Eye (tissue), 1 donor: ENCODE measurements around the gene HLF.

Experiments
- DNase-seq: peaks from one replicate; pipeline ENCODE4 v3.0.0-alpha.2; 2015

HLF gene

DNA sequence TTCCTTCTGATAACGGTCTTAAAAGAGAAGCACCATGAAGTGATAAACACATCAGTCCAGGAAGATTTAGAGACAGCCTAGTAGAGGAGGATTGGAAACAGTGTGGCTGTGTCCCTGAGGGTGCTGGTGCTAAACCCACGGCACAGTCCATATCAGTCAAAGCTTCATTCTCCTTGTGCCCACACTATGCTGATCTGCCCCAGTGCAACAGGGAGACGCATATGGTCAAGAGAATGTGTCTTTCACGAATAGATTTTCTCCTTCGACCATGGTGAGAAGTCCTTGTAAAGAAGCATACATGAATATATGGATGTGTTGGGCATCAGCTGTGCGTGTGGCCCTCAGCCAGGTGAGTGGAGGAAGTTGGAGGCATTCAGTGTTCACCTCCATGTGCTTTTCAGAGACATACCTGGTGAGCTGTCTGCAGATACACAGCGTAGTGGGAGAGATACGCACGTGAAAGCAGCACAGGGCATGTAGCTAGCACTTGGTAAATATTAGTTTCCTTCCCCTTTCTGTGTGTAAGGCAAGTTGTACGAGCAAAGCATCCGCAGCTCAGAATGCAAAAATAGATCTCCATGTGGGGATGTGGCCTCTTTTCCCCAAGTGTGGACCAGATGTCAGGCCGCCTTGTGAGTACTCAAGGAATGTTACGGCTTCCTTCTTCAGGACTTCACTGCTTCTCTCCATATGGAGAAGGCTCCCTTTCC lies 29.4 kb downstream of the HLF start:
- peak; percentile 30 for DNase-seq

DNA sequence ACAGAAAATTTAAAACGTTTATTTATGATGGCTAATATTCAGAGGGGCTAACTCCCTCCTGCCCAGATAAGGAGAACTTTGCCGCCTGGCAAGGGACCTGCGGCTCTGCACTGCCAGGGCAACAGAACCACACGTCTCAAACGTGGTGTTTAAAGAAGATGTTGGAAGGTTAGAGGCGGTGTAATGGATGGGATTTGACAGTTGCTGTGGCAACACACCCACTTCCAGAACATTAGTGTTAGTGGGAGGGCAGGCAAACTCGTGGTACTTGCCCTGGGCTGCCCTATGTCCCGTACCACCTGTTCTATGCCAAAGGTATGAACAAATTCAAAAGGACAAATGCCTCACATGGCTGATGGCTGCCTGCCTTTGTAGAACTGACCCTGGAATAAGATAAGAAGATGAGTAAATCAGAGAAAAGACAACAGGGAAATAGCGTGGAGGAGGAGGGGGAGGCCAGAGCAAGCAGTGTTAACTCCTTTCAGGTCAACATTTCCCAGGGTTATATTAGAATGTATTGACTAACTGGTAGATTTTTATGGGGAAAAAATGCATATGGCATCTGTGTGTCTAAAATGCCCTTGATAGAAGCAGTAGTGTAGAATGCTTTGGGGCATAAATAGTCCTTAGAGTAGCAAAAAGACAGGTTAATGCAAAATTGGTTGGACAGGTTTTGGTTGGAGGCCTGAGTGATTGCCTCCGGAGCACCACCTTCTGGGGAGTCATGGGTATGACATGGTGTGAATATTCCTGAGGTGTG lies 30.8 kb downstream of the HLF start:
- DNase-seq = peak; percentile 87

DNA sequence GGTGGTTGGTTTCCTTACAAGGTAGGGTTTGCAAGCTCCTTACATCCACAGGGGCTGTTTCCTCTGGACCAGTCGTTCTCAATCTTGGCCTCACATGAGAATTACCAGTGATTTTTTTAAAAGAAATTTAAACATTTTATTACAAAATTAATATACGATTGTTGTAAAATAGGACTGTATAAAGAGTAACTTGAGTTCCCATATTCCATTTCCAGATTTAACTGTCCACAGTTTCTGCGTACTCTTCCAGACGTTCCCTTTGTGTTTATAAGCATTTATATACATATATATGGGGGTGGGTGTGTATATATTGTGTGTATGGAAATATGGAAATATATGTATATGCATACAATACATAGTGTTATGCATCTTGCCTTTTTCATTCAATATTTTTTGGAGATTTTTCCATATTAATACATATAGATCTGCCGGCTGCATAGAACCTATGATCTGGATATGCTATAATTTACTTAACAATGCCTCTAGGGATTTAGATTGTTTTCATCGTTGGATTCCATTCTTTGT lies 31.5 kb downstream of the HLF start:
- DNase-seq = no peak

DNA sequence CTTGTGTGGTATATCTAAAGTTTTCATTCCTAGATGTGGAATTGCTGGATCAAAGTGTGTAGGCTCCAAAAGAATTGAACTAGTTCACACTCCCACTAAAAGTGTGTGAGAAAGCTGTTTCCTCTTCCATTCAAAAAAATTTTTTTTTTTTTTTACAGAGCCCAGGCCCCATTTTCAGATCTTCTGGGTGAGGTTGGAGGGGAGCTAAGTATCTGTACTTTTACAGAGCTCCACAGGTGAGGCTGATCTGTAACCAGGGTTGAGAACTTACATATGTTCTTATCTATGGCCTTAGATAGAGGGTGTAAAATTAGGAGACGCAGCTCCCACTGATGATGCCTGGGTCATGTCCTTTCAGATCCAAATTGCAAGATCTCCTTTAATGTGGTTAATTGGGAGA lies 31.9 kb downstream of the HLF start:
- DNase-seq = no peak

DNA sequence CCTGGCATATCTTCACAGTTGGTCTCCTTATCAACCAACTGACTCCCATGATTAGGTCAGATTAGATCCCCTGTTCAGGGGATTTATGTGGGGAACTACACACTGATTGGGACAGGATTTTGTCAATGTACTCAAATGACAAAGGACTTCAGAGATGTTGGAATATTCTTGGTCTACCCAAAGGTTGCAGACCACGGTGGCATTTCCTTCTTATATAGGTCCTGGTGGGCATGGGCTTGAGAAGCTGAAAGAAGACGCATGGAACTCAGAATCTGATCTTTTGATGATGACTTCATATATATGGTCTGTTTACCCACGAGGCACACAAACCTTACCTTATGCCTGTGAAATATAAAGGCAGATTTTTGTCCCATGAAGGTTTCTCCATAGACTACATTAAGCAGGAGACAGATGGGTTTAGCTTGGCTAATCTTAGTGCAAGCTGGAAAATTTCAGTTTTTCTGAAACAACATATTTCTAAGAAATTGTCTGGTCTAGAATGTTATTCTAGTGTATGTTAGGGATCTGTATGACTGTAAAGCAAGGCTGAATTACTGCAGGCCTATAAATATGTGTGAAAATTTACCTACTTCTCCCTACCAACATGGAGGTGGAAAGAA lies 33.5 kb downstream of the HLF start:
- DNase-seq = no peak

DNA sequence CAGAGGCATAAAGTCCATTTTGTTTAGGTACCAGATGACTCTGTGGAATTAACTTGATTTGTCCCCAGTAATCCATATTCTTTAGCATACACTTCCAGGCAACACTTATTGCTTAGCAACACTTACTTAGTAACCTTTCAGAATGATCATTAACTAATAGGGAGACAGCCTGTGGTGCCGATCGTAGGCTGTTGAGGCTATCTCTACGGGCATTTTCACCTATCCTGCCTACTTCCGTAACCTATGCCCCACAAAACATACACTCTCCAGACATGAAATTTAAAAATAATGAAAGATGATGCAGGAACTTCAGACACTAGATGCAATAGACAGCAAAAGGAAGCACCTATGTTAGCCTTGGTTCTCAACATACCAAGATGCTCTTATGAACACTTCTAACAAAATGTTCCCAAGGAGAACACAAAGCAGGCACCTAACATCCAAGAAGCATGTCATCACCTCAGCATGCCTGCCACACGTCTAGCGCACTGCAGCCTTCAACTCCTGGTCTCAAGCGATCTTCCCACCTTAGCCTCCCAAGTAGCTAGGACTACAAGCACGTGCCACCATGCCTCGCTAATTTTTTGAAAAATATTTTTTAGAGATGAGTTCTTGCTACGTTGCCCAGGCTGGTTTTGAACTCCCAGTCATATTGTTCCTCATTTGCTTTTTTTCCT lies 34.5 kb downstream of the HLF start:
- DNase-seq = no peak

DNA sequence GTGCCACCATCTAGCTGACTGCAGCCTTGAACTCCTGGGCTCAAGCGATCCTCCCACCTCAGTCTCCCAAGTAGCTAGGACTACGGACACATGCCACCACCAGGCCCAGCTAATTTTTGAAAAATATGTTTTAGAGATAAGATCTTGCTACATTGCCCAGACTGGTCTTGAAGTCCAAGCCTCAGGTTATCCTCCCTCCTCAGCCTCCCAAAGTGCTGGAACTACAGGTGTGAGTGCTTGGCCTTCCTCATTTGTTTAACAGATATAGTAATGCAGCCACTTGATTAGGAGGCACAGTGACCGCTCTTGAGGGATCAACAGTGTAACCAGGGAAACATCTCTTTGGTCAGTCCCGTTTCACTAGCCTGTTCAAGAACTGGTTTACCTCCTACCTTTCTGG lies 35.1 kb downstream of the HLF start:
- no peak for DNase-seq

DNA sequence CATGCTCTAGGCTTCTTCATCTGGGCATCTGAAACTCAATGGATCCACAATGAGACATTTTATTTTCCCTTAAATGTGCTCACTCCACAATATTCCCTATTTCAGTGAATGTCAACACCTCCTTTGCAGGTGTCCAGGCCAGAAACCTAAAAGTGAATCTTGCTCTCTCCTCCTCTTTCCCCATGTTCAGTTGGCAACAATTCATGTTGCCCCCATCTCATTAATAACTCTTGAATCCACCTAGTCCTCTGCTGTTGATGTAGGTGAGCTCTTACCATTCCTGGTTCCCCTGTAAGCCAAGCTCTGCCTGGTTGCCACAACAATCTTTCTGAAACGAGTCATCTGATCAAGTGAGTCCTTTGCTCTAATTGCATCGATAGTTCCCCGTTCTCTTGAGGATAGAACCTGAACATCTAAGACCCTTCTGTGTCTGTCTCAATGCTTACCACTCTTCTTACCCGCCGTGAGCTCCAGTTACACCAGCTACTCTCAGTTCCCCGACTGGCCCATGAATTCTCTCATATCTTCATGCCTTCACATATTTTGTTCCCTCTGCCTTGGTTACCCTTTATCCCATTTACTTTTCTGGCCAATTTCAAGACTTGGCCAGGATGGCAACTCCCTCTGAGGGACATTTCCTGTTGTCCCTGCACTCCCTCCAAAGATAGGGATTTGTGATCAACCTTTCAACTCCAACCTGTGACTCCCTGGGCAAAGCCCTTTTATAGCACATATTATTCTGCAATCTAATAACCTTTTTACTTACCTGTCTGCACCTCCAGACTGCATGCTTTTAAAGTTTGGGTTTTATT lies 35.9 kb downstream of the HLF start:
- no peak for DNase-seq

DNA sequence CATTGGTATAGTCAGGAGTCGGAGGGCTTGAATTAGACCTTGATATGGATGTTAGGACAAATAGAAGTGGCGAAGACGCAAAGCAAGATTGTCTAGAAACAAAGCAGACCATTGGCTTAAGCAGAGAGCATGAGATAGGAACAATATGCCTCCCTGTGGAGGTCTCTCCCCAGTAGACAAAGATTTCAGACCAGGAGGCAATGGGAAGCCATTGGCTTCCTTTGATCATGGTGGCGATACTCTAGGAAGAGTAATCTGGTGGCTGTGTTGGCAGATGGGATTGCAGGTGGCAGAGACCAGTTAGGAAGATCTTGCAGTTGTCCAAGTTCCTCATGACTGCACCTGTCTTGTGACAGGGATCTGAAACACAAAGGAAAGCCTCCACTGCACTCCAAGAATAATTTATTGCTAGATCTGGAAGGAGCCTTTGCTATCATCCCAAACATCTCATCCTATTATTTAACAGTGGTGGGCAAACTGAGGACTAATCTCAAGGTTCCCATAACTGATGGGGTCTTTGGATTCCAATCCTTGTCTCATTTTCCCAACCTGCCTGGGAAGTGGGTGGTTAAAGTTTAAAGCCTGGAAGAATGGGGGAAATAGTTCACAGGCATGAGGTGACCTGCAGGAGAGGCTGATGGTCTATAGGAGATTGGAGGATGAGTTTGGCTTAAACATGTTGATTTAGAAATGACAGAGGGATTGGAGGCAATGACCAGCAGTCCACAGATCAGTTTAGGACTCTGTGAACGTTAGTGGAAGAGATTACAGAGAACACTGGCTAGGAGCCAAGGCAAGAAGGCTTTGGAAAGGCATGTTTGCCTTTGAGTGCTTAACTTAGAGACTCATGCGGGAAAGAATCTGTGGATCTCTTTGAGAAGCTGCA lies 37.0 kb downstream of the HLF start:
- peak; percentile 10 for DNase-seq

DNA sequence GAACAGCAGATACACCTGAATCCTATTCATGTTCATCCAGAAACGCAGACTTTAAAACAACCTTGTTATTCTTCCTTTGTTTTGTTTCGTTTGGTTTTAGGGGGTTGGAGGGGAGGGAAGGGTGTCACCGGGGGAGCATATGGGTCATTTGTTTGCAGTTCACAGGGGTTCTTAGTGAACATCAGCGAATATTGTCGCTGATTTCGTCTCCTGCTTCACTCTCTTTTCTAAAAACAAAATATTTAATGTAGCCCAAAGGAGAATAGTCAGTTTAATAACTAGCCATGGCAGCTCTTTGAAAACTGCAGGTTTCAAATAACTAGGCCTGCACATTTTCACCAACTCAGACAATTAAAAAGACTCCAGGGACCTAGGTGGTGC lies 37.6 kb downstream of the HLF start:
- DNase-seq = no peak

DNA sequence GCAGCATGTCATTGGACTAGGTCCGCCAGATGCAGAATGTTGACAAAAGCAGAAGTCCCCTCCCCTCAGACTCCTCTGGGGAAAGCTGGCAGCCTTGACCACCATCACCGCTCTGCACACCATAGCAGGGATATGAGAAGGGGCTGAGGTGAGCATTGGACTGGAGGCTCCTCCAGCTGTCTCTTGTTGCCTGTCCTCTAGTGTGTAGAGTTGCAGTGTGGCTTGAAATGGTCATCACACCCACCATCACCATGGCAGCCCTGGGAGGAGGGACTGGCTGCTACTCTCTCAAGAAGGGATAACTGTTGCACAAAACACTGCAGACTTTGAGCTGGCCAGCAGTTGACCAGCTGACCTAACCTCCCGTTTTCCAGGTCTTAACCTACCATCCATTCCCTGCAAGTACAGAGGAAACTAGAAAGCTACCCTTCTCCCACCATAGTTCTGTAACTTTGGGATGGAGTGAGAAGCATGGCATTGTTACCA lies 38.3 kb downstream of the HLF start:
- DNase-seq = no peak

DNA sequence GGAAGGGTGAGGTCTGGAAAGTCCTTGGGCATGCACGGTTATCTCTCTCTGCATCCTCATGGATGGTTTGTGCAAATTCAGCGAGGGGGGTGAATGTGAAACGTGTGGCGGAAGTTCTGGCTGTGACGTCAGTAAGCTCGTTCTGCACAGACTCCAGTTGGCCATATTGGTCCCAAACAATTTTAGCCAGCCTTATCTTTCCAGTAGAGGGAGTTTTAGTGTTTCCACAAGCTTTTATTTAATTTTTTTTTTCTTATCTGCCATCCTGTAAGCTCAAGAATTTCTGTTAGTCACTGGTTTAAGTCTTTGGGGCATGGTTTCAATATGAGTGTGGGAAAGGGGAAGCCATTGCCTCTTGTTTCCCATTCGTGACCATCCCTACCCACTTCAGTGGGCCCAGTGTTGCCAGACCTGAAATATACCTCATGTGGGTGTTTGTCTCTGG lies 39.0 kb downstream of the HLF start:
- no peak for DNase-seq

DNA sequence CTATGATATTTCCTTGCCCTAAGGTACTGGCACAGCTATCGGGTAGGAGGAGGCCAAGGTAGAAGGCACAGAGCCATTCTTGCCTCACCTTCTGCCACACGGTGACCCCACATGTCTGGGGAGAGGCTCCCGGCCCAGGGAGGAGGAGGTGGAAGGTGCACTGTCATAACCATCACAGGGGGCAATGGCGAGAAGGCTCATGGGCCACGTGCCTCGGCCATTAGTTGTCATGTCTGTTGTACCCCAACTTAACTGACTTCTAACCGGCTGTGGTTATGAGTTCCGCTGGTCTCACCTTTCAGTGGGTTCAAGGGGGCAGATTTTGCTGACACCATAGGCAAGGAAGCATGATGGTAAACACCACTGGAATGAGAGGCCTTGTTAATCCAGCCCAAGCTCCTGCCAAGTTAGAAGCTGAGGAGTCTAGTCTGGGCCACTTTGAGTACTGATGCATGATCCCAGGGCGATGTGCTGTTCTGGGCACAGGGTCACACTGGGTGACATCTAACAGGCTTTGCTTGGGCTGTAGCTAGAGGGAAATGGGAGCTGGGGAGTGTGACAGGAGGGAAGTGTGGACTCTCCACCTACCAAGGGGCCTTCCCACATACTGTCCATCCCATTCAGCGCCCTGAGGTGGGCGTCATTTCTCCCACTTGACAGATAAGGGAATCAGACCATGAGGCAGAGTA lies 39.6 kb downstream of the HLF start:
- DNase-seq = no peak

DNA sequence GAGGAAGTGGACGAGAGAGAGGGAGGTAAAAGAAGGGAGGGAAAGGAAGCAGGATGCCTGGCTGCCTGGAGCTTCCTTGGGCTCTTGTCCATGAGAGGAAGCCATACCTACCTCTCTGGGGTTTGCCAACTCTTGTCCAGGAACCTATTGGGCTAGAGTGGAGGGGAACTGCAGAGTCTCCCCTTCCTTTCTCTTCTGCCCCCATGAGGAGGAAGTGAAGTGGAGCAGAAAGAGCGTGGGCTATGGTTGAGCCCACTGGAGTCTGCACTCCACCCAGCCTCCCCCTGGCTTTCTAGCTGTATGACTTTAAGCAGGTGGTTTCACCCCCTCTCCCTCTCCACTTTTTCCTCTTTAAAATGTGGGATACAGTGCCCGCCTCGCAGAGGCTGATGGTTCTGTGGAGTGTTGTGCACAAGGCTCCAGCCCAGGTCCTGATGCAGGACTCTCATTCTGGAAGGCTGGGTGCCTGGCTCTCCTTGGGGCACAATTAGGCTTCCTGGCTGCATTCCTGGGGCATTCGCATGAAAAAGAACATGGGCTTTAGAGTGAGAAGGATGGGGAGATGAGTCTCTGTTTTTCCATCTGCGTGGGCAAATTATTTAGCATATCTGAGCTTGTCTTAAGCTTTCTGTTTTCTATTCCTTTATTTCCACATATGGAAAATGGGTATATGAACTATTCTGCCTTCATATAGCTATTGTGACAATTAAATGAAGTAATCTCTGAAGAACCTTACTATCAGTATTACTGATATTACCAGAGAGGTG lies 40.7 kb downstream of the HLF start:
- DNase-seq = no peak

DNA sequence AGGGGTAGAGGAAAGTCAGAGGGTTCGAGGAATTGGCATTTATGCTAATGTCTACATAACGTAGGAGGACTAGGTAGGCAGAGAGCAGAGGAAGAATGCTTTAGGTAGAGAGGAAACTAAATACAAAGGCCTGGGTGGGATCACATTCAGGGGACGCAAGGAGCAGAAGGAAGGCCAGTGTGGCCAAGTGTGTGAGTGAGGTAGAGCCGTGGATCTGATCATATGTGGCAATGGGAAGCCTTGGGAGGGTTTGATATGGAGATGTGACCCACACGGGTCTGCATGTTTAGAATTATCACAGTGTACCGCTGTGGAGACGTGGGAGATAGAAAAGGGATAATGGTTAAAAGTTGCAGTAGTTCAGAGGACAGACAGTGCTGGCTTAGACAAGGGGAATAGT lies 43.1 kb downstream of the HLF start:
- no peak for DNase-seq

DNA sequence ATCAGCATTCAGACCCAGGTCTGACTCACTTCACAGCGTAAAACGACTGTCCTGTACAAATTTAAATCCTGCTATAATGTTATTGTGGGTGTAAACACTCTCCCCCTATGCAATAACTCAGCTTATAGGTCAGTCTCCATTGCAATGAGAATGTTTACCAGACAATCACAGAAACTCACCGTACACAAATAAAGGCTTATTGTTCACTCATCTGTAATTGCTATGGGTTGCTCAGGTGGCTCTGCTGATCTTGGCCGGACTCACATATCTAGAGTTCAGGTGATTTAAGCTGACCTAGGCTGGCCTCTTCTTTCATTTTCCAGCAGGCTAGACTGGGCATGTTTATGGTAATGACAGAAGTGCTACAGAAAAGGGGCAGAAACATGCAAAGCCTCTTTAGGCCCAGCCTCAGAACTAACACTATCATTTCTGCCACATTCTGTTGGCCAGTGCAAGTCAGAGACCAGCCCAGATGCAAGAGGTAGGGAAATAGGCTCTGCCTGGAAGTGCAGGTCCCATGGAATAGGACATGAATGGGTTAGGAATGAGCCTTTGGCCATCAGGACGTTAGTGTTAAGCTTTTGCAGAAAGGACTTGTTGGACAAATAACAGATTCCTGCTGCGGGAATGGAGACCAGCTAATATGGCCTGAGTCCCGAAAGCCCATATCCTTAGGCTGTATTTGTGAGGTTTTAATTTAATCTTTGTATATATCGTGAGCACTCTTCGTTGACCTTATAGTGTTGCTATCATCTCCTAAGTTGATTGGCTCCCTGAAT lies 44.0 kb downstream of the HLF start:
- no peak for DNase-seq

DNA sequence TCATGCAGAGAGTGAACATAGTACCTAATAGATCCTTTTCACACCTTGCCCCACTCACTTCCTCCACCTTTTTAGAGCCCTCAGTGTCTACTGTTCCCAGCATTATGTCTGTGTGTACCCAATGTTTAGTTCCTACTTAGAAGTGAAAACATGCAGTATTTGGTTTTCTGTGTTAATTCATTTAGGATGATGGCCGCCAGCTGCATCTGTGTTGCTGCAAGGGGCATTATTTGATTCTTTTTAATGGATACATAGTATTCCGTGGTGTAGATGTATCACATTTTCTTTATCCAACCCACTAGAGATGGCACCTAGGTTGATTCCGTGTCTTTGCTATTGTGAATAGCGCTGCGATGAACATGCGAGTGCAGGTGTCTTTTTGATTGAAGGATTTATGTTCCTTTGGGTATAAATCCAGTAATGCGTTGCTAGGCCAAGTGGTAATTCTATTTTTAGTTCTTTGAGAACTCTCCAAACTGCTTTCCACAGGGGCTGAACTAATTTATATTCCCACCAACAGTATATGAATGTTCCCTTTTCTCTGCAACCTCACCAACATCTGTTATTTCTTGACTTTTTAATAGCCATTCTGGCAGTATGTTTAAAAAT lies 47.1 kb downstream of the HLF start:
- DNase-seq = no peak

DNA sequence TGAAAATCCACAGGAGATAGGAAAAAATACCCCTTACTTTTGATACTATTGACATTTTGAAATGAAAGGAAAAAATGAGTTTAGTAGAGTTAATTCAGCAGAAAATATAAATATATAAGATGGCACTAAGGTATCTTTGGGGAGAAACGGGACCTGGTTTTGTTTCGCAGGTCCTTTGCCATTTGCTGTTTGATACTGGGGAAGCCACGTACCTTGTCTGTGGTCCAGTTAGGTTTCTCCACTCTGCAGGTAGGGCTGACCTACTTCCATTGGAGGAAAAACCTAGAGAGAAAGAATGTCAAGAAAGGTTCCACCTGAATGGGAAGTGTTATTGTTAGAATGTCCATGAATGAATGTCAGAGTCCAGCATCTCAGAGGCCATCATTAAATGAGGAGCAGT lies 48.1 kb downstream of the HLF start:
- DNase-seq = no peak
